Daoy (cell line): Measurements from ENCODE around the gene SPATA46. TPM values are rescaled to one million over a fixed set of nuclear protein-coding genes. Genes with fewer than 3 reads are reported as not detected.

Experiments
- DNase-seq: peaks from one replicate; pipeline ENCODE4 v3.0.0-alpha.2; 2015; ENCODE audit warnings: low read depth
- total RNA-seq: library from RNA; depleted of rRNA; stranded (reverse); fragments of >200 nt; shearing (Covaris generic); gene quantifications from 2 replicates; pipeline ENCODE4 v1.2.3, GENCODE V29; 2014

Gene SPATA46
- total RNA-seq, 1 experiment from 2014 or later, result not detected

- DNase-seq, result no peak
Measured at GRCh38 chr1:162374406-162374805, 2.2 kb downstream of the SPATA46 start.

GRCh38 chr1:162373541-162374260 is 3.0 kb downstream of the SPATA46 start:
- no peak for DNase-seq

DNA sequence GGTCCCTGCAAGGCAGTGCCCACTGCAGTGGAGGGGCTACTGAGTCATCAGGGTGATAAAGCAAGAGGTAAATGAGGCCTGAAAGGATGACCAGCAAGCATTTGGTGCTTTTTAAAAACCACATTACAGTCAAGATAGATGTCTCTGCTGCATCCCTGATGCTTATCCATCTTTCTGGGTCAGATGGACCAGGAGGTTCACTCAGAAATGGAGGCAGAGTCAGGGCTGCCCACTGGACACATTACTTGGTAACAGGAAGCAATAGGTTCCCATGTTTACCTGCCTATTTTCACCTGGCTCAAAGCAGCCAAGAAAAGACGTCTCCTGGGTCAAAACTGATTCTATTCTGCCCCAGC is 3.6 kb downstream of the SPATA46 start:
- no peak for DNase-seq

- no peak for DNase-seq
Measured at GRCh38 chr1:162372159-162373071, 4.2 kb downstream of the SPATA46 start.

GRCh38 chr1:162371611-162372010 is 5.0 kb downstream of the SPATA46 start:
- DNase-seq, result no peak

GRCh38 chr1:162370721-162371120 is 5.9 kb downstream of the SPATA46 start:
- DNase-seq, result no peak

- DNase-seq, result no peak
Measured at GRCh38 chr1:162370161-162370560, 6.5 kb downstream of the SPATA46 start.

DNA sequence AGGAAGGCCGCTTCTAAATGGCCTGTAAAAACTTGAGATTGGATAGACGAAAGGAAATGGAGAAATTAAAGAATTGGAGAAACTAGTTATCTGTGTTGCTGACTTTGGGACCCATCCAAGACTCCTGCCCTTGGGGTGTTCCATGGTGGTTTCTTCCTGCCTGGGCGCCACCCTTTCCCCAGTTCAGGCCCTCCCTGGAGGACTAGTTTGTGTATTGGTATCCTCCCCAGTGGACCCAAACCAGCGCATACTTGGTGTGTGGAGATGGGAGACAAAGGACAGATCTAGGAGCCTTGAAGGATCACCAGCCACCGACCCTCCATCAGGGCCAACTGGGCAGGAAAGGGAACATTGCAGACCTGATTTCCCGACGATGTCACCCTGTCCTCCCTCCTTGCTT is 7.1 kb downstream of the SPATA46 start:
- DNase-seq, result no peak

GRCh38 chr1:162368451-162368850 is 8.2 kb downstream of the SPATA46 start:
- no peak for DNase-seq

DNA sequence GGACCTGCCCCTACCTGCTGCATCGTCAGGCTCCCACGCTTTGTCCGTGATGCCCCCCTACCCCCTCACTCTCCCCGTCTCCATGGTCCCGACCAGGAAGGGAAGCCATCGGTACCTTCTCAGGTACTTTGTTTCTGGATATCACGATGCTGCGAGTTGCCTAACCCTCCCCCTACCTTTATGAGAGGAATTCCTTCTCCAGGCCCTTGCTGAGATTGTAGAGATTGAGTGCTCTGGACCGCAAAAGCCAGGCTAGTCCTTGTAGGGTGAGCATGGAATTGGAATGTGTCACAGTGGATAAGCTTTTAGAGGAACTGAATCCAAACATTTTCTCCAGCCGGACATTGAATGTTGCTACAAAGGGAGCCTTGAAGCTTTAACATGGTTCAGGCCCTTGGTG is 8.9 kb downstream of the SPATA46 start:
- no peak for DNase-seq

DNA sequence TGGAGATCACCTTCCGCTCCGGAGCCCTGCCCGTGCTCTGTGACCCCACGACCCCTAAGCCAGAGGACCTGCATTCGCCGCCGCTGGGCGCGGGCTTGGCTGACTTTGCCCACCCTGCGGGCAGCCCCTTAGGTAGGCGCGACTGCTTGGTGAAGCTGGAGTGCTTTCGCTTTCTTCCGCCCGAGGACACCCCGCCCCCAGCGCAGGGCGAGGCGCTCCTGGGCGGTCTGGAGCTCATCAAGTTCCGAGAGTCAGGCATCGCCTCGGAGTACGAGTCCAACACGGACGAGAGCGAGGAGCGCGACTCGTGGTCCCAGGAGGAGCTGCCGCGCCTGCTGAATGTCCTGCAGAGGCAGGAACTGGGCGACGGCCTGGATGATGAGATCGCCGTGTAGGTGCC is 9.6 kb downstream of the SPATA46 start:
- DNase-seq, result no peak

DNA sequence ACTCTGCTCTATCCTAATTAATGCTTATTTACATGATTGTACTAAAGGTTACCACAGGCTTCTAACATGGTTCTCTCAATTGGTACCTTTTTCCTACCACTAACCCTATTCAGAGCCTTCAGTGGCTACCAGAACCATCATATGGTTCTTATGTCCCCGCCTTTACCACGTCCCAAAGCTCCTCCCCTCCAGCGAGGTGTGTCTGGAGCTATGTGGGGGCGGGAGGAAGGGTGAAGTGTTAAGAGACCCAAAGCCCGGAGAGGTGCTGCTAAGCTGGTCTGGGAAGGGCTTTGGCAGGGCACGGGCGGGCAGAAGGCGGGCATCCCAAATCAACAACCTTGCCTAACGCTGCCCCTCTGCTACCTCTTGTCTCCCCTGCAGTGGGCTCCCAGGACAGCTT is 10.0 kb downstream of the SPATA46 start:
- DNase-seq, result no peak

GRCh38 chr1:162366149-162366548 is 10.5 kb downstream of the SPATA46 start:
- DNase-seq, result no peak

- no peak for DNase-seq
Measured at GRCh38 chr1:162365284-162366020, 11.2 kb downstream of the SPATA46 start.

- no peak for DNase-seq
Measured at GRCh38 chr1:162364498-162364897, 12.2 kb downstream of the SPATA46 start.

- no peak for DNase-seq
Measured at GRCh38 chr1:162363823-162364222, 12.8 kb downstream of the SPATA46 start.

DNA sequence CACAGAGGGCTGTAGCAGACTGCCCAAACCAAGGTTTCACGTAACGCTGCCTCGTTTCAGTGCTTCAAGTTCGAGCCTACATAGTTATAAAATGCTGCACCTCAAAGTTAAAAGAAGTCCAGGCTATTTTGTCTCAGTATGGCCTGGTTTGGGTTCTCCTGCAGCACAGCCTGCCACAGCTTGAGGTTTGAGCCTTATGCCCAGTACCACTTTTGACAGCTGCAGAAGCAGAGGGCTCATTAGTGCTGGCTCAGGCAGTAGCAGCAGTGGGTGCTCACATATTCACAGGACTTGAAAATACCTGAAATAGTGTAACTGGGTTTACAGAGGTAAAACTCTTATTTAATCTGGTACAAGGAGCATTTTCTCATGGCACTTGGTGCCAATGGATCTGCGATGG is 15.3 kb downstream of the SPATA46 start:
- no peak for DNase-seq

DNA sequence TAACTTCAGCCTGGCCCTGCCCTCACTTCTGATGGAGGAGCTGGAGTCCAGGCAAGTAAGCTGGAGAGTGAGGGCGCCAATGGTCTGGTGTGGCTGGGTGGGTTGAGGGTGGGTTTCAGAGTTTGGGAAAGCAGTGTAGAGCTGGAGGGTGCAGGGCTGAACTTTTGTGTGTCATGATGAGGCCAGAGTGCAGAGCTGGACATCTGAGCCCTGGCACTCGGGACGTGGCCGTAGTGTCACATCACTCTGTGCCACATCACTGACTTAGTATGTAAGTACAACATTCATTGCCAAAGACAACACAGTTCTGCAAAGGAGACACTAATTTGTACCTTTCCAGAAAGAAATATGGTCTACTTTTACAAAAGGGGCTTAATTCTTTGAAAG is 15.8 kb downstream of the SPATA46 start:
- no peak for DNase-seq

DNA sequence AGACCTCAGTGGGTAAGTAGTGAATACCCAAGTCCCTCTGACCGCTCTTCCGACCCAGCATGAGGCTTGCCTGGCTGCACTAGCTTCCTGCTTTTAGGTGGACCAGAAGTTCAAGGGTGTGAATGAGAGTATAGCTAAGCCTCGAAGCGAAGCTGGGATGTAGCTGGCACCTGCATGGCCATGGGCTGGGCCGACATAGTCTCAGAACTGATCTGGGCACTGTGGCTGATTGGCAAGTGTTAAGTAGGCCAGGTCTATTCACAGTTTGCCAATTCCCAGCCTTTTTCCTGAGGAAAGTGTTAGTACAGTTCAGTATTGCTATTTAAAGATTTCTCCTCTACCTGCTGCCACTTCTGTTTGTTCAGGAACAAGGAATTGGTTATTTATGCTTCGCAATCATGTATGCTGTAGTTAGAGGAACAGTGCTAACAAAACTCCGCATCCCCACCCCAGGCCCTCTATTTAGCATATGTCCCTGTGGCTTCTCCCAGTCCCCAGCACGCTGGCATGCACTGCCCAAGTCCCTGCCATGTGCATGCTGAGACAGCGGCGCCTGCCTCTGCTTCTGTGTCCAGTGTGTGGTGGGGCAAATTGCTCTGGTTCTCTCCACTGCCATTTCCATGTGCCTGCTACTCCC is 16.3 kb downstream of the SPATA46 start:
- DNase-seq, result no peak

- DNase-seq, result no peak
Measured at GRCh38 chr1:162359523-162360236, 17.0 kb downstream of the SPATA46 start.

DNA sequence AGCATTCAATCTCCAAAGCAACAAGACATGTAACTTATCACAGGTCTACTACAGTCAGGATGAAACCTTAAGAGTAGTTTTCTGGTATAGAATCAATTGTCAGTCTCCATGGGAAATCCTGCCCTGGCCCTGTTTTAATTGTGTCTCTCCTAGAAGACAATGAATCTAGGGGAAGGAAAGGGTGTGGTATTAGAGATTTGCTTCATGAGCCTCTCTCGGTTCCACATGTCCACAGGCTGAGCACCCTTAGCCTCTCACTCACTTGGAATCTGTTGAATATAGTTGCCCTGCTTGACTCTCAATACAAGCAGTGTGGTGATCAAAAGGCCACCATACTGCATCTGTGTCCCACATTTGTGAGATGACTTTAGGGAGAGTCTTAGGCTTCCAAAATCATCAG is 17.7 kb downstream of the SPATA46 start:
- no peak for DNase-seq
